Adrenal gland (tissue), 12 donors: ENCODE measurements around the gene KRT80. TPM values are rescaled to one million over a fixed set of nuclear protein-coding genes. Genes with fewer than 3 reads are reported as not detected.

Experiments used
- DNase-seq, 7 donors: peaks; one replicate each; pipeline ENCODE4 v3.0.0-alpha.2; 2019 to 2020
- H3K27ac ChIP-seq, 5 donors: fragments of 200-600 bp; sonication (generic) in 4 of 5; 1 replicate in 3 of 5; 2 replicates in 2 of 5; pipeline versions ENCODE4 v1.5.1 to v1.8.0; 2016 to 2020; ENCODE audit warnings: mild to moderate bottlenecking in 1 of 5
- H3K27me3 ChIP-seq: fragments of 200-600 bp; 2 replicates; pipeline ENCODE4 v1.8.0; 2021
- H3K36me3 ChIP-seq, 2 donors: fragments of 200-600 bp; replicated peaks in 1 of 2; 1 replicate in 1 of 2; 2 replicates in 1 of 2; pipeline versions ENCODE4 v1.5.1 to v1.8.0; 2018 to 2022
- H3K4me1 ChIP-seq, 2 donors: fragments of 200-600 bp; replicated peaks in 1 of 2; 1 replicate in 1 of 2; 2 replicates in 1 of 2; pipeline versions ENCODE4 v1.5.1 to v1.8.0; 2018 to 2021
- H3K4me3 ChIP-seq, 4 donors: fragments of 200-600 bp; sonication (generic) in 3 of 4; one replicate each; pipeline ENCODE4 v1.5.1; 2016 to 2018
- H3K9me3 ChIP-seq, 3 donors: fragments of 200-600 bp; sonication (generic) in 1 of 3; replicated peaks in 1 of 3; 1 replicate in 2 of 3; 2 replicates in 1 of 3; pipeline versions ENCODE4 v1.5.1 to v1.8.0; 2016 to 2021
- POLR2A ChIP-seq, 2 donors: fragments of 450-650 bp; IDR thresholded peaks; one replicate each; pipeline ENCODE4 v1.6.1; 2017; ENCODE audit warnings: antibody characterized with exemption in 2 of 2, mild to moderate bottlenecking in 2 of 2, moderate library complexity in 1 of 2
- WGBS, 4 donors: extraction: QIAGEN DNeasy Blood & Tissue Kit in 2 of 4; methylation state at CpG; one replicate each; pipeline versions ENCODE4 v1.1.5 to v1.1.7; 2013 to 2017; 5-methylcytosine and 5-hydroxymethylcytosine counted together
- intact Hi-C, 2 donors: fragments of 100-400 bp; cut with DNase I; formaldehyde crosslinking; loops; one replicate each; pipeline versions ENCODE4 v1.14.1 to v1.15.0; 2022 to 2023
- polyA plus RNA-seq, 3 donors: library from polyadenylated mRNA; stranded (reverse); fragments of 200-250 nt in 2 of 3; fragments of 350-450 nt in 1 of 3; fragmentation: Illumina TruSeq in 1 of 3; extraction: RNeasy Lipid Tissue Mini Kit (QIAGEN cat#74804) in 1 of 3; gene quantifications; one replicate each; pipeline ENCODE4 v1.2.3, GENCODE V29; 2013 to 2014
- total RNA-seq, 9 donors: library from RNA; depleted of rRNA in 4 of 9; stranded (reverse); fragments of >200 nt in 4 of 9; fragments of 120-200 nt in 1 of 9; fragmentation: NEBNext Ultra II Directional in 1 of 9; extraction: Animal tissue kit (Norgen Biotek cat#: 25700) in 1 of 9; gene quantifications; one replicate each; pipeline versions ENCODE4 v1.1.0 to v1.2.4, GENCODE V29; 2013 to 2023
- TF ChIP-seq, protein P1 (sequence below), 6 experiments: fragments of 450-650 bp in 4 of 6; fragments of 200-600 bp in 2 of 6; sonication (generic) in 1 of 6; IDR thresholded peaks; 1 replicate in 5 of 6; 2 replicates in 1 of 6; pipeline versions ENCODE4 v1.5.1 to v1.8.0; 2016 to 2021; ENCODE audit warnings: antibody characterized with exemption in 6 of 6, mild to moderate bottlenecking in 2 of 6, moderate library complexity in 1 of 6
- donor health status: healthy with polysubstance abuse.
- donor health status: Bipolar disorder and iron deficiency.
- donor health status: DM: yes; HTN: yes; CAD: no.
- donor health status: DM: no; HTN: no; CAD: no.
- donor health status: DM: no; HTN: no; CAD: no.
- donor health status: DM: yes; HTN: yes; CAD: no.

KRT80 gene
- total and polyA plus RNA-seq, 12 donors, result 0.95 to 14.6 (median 3.8) TPM

DNA sequence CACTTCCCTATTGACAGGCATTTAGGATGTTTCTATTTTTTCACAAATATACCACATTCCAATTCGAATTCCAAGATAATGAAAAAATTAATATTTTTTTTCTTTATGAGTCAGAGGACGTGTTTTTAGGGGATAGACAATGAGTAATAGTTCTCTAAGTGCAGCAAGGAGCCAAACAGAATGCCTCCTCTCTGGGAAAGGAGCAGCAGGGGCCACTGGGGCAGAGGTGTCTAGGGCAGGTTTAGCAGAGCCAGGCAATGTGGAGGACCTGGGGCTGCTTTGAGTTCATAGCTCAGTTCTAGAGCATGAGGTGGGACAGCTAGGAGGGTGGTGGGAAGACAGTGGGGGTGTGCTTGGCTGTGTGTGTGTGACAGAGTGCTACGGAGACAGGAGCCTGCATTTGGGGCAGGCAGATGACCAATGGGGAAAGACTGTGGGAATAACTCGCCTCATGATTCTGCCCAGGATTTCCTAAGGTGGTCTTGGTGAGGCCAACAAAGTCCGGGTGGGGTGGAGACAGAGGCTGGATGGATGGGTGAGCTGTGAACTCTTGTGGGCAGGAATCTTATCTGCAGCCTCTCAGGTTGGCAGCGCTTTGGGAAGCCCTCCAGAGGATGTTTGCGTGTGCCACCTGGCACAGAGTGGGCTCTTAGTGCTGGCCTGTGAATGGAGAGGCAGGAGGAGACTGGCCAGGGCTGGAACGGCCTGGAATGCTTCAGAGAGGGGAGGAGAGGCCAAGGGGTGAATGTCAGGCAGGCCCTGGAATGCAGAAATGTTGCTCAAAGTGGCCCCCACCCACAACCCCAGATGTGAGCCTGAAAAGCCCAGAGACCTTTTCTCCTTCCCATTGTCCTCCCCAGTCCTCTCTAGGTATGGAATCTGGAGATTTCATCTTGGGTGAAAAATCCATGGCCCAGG lies 38.8 kb upstream of the KRT80 start:
- Histone ChIP-seq H3K4me1 (peaks cover 0 to 7% of the 10 kb centered on the region in 2 donors), H3K36me3 (no peaks in the 10 kb centered on the region), H3K27ac (peak overlapping the region in 1 of 5 donors; percentile 34), H3K4me3 (no peak overlapping the region), H3K9me3 (no peaks in the 10 kb centered on the region), H3K27me3 (peaks cover 20% of the 10 kb centered on the region)
- DNase-seq, result no peak
- intact Hi-C loops, result loop anchor here (5.0 kb wide), 2 partner anchors 47 to 97 kb away; no protein-coding TSS in a partner anchor
- 56 to 73% (median 62%) methylated on average over 8 of the region's 8 CpGs for WGBS, 4 donors
- no peak for TF ChIP-seq POLR2A (IDR thresholded peaks at IDR 0.05)
- TF ChIP-seq, protein P1, sequence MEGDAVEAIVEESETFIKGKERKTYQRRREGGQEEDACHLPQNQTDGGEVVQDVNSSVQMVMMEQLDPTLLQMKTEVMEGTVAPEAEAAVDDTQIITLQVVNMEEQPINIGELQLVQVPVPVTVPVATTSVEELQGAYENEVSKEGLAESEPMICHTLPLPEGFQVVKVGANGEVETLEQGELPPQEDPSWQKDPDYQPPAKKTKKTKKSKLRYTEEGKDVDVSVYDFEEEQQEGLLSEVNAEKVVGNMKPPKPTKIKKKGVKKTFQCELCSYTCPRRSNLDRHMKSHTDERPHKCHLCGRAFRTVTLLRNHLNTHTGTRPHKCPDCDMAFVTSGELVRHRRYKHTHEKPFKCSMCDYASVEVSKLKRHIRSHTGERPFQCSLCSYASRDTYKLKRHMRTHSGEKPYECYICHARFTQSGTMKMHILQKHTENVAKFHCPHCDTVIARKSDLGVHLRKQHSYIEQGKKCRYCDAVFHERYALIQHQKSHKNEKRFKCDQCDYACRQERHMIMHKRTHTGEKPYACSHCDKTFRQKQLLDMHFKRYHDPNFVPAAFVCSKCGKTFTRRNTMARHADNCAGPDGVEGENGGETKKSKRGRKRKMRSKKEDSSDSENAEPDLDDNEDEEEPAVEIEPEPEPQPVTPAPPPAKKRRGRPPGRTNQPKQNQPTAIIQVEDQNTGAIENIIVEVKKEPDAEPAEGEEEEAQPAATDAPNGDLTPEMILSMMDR (IDR thresholded peaks at IDR 0.05), result no peak

DNA sequence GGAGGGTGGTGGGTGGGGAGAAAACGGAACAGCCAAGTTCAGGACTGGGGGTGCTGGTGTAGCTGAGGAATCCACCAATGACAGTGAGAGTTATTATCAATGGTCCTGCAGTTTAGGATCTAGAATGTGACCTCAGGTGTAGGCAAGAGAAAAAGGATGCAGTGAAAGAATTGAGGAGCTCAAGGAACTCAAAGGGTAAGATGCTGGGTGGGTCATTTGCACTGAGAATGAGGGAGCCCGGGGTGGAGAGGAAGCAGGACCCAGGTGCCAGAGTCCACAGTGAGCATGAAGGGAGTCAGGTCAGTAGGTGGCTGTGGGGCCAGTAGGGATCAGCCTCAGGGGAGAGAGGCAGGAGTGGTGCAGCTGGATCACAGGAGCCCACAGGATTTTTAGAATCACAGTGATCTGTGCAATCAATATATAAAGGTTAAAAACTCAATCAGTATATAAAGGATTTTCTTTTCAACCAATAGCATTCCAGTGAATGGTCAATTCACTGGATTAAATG lies 38.1 kb upstream of the KRT80 start:
- TF ChIP-seq, protein P1 (IDR thresholded peaks at IDR 0.05), result no peak
- TF ChIP-seq POLR2A (IDR thresholded peaks at IDR 0.05), result no peak
- Histone ChIP-seq H3K27ac (no peak overlapping the region), H3K36me3 (no peaks in the 10 kb centered on the region), H3K4me1 (peaks cover 0 to 7% of the 10 kb centered on the region in 2 donors), H3K27me3 (peaks cover 20% of the 10 kb centered on the region), H3K9me3 (no peaks in the 10 kb centered on the region), H3K4me3 (no peak overlapping the region)
- intact Hi-C loops, result loop anchor here (5.0 kb wide), 2 partner anchors 47 to 97 kb away; no protein-coding TSS in a partner anchor
- WGBS, 4 donors, result 78 to 84% (median 80%) methylated on average over 2 of the region's 2 CpGs
- no peak for DNase-seq

DNA sequence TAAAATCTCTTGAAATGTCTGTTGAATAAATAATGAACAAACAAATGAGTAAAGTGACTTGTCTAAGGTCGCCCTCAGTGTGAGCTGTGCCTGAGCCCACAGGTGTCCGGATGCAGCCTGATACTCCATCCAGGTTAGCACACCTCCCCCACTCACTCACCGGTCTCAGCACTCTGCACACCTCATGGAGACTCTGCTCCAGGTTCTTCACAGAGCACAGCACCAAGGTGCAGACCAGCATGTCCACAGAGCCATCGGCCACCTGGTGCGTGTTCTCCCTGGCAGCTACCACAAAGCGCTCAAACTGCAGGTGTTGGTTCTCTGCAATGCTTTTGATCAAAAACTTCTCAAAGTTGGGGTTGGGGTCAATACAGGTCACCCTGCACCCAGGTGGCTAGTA lies 37.1 kb upstream of the KRT80 start:
- no peaks in the 10 kb centered on the region for H3K9me3 ChIP-seq
- H3K36me3 ChIP-seq, result no peaks in the 10 kb centered on the region
- no peak for DNase-seq
- peaks cover 20% of the 10 kb centered on the region for H3K27me3 ChIP-seq
- intact Hi-C loops, result no loop called here
- 93 to 96% (median 94%) methylated on average over 6 of the region's 6 CpGs for WGBS, 4 donors
- no peak overlapping the region for H3K27ac ChIP-seq
- H3K4me3 ChIP-seq, result no peak overlapping the region
- TF ChIP-seq, protein P1 (IDR thresholded peaks at IDR 0.05), result no peak
- TF ChIP-seq POLR2A (IDR thresholded peaks at IDR 0.05), result no peak
- peaks cover 0 to 7% of the 10 kb centered on the region in 2 donors for H3K4me1 ChIP-seq

DNA sequence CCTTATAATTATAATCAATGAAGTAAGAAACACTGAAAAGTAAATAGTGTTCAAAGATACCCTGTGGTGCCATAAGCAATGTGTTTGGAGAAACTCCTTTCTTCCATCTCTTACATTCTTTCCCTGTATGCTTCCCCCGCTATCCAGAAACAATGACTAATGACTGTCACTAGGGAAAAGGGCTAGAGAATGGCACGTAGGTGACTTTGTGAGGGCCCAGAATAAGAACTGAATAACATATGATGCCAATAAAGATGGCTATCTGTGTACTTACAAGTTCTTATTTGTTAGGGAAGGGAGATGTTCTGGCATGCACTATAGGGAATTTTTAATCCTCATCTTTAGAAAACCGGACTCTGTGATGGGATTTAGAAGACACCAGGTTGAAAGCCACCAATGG lies 36.6 kb upstream of the KRT80 start:
- H3K27ac ChIP-seq, result no peak overlapping the region
- no peak for TF ChIP-seq POLR2A (IDR thresholded peaks at IDR 0.05)
- TF ChIP-seq, protein P1 (IDR thresholded peaks at IDR 0.05), result no peak
- no peak for DNase-seq
- no peaks in the 10 kb centered on the region for H3K36me3 ChIP-seq
- H3K4me1 ChIP-seq, result peaks cover 0 to 7% of the 10 kb centered on the region in 2 donors
- WGBS, 4 donors, result 51 to 82% (median 75%) methylated on average over 3 of the region's 3 CpGs
- intact Hi-C loops, result no loop called here
- no peaks in the 10 kb centered on the region for H3K9me3 ChIP-seq
- H3K27me3 ChIP-seq, result peaks cover 15% of the 10 kb centered on the region
- H3K4me3 ChIP-seq, result no peak overlapping the region
